DOHH2 (cell line): Measurements from ENCODE around the gene ACHE.

Source experiments
- H3F3A ChIP-seq: fragments of 200-600 bp; sonication (generic), shearing (Covaris generic); 2 replicates; pipeline ENCODE4 v1.6.0; 2016; ENCODE audit warnings: antibody characterized with exemption, mild to moderate bottlenecking; ENCODE audit not compliant: control insufficient read depth, insufficient read depth
- H3K27ac ChIP-seq: fragments of 200-600 bp; sonication (generic); 2 replicates; pipeline ENCODE4 v1.5.1; 2014; ENCODE audit warnings: low read depth, mild to moderate bottlenecking, low read length, moderate library complexity
- H3K27me3 ChIP-seq: fragments of 200-600 bp; sonication (generic); 2 replicates; pipeline ENCODE4 v1.6.1; 2014; ENCODE audit warnings: mild to moderate bottlenecking, low read length, mixed read lengths; ENCODE audit not compliant: control insufficient read depth
- H3K36me3 ChIP-seq: fragments of 200-600 bp; sonication (generic); 2 replicates; pipeline ENCODE4 v1.6.1; 2014; ENCODE audit warnings: mild to moderate bottlenecking, low read length, moderate library complexity, mixed read lengths; ENCODE audit not compliant: control insufficient read depth
- H3K4me1 ChIP-seq: fragments of 200-600 bp; sonication (generic); 2 replicates; pipeline ENCODE4 v1.6.1; 2014; ENCODE audit warnings: mild to moderate bottlenecking, low read length, mixed read lengths; ENCODE audit not compliant: control insufficient read depth
- H3K4me2 ChIP-seq: fragments of 200-600 bp; sonication (generic); 2 replicates; pipeline ENCODE4 v1.6.0; 2014; ENCODE audit warnings: mild to moderate bottlenecking, low read length, moderate library complexity
- H3K4me3 ChIP-seq: fragments of 200-600 bp; sonication (generic); 2 replicates; pipeline ENCODE4 v1.5.1; 2014; ENCODE audit warnings: mild to moderate bottlenecking, low read length, mixed read lengths
- H3K79me2 ChIP-seq: fragments of 200-600 bp; sonication (generic); 2 replicates; pipeline ENCODE4 v1.6.1; 2014; ENCODE audit warnings: mild to moderate bottlenecking, low read length, mixed read lengths; ENCODE audit not compliant: control insufficient read depth
- H3K9me2 ChIP-seq: fragments of 200-600 bp; sonication (generic); replicated peaks from 2 replicates; pipeline ENCODE4 v1.6.1; 2014; ENCODE audit warnings: mild to moderate bottlenecking, low read length, mixed read lengths; ENCODE audit not compliant: control insufficient read depth
- H3K9me3 ChIP-seq: fragments of 200-600 bp; sonication (generic); 2 replicates; pipeline ENCODE4 v1.6.1; 2014; ENCODE audit warnings: antibody characterized with exemption, low read length, mixed read lengths; ENCODE audit not compliant: control insufficient read depth, insufficient read depth
- H4K20me1 ChIP-seq: fragments of 200-600 bp; sonication (generic); 2 replicates; pipeline ENCODE4 v1.6.0; 2014; ENCODE audit warnings: low read depth, mild to moderate bottlenecking, antibody characterized with exemption, low read length, moderate library complexity; ENCODE audit not compliant: control insufficient read depth, insufficient read depth
- CTCF ChIP-seq: fragments of 200-600 bp; sonication (generic); IDR thresholded peaks from one replicate; pipeline ENCODE4 v1.5.1; 2014; ENCODE audit warnings: antibody characterized with exemption, mild to moderate bottlenecking, low read depth, low read length; ENCODE audit not compliant: poor library complexity, severe bottlenecking
- EZH2phosphoT487 ChIP-seq: fragments of 200-600 bp; sonication (generic); IDR thresholded peaks from 2 replicates; pipeline ENCODE4 v1.6.1; 2017; ENCODE audit warnings: borderline replicate concordance, mild to moderate bottlenecking, antibody characterized with exemption, low read length, moderate library complexity, mixed read lengths

The ACHE gene

DNA sequence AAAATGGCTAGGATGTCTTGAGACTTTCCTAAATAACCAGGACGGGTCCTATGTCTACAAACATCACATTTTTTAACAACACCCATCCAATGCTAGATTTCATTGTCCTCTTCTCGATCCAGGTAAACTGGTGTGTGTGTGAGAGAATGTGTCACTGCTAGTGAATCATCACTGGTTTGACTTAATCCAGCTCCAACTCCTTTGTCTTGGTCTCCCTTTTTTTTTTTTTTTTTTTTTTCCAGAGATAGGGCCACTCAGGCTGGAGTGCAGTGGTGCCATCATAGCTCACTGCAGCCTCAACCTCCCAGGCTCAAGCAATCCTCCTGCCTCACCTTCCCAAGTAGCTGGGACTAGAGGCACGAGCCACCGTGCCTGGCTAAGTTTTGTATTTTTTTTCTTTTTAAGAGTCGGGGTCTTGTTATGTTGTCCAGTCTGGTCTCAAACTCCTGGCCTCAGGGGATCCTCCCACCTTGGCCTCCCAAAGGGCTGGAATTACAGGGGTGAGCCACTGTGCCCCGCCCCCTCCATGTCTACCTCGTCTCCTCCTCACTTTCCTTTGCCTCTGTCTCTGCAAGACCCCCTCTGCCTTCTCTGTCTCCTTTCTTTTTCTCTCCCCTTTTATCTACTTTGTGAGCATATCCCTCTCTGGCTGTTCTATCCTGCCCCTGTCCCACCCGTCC lies 4.0 kb downstream of the ACHE start:
- Histone ChIP-seq H3K36me3 (peaks cover 25% of the 10 kb centered on the region), H3K4me3 (no peak overlapping the region), H3K79me2 (peaks cover 18% of the 10 kb centered on the region), H3K9me3 (no peaks in the 10 kb centered on the region), H3K4me2 (no peak overlapping the region), H3F3A (peaks cover 19% of the 10 kb centered on the region), H4K20me1 (peaks cover 6% of the 10 kb centered on the region; the same call in 1 of the 2 replicates), H3K27me3 (peaks cover 50% of the 10 kb centered on the region), H3K27ac (no peak overlapping the region), H3K4me1 (peaks cover 54% of the 10 kb centered on the region), H3K9me2 (no peaks in the 10 kb centered on the region)
- TF ChIP-seq EZH2phosphoT487: no peak
- TF ChIP-seq CTCF: no peak

DNA sequence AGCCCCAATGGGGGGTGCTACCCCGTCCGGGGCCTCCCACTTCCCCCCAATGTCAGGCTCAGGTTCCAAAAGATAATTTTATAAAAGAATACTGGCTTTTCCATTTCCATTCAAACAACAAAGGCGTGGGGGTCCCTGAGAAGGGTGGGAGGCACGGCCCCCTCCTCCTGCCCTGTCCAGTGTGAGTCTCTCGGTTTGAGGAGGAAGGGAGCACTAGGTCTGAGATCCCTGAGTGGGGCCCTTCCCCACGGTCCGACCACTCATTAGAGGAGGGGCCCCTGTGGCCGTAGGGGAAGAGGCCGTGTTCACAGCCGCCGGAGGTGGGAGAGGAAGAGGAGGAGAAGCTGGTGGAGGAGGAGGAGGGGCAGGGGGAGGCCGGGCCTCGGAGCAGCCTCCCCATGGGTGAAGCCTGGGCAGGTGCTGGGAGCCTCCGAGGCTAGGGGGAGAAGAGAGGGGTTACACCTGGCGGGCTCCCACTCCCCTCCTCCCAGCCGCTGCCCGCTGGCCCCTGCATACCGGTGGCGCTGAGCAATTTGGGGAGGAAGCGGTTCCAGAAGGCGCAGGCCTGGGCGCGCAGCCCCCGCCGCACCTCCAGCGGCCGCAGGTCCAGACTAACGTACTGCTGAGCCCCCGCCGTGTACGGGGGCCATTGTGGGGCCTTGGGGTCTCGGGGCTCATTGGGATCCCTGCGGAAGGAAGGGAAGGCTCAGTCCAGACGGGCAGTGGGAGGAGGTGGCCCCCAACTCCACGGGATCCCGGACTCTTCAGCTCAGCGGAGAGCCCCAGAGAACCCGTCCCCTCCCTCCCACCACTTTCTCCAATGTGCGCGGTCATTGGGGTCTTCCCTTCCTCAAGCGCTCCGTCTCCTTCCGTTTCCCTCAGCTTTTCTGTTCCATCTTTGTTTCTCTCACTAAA lies 4.8 kb downstream of the ACHE start:
- Histone ChIP-seq H3K9me2 (no peaks in the 10 kb centered on the region), H3K79me2 (peaks cover 18% of the 10 kb centered on the region), H3K4me3 (peak overlapping the region; percentile 71), H4K20me1 (peaks cover 11% of the 10 kb centered on the region; the same call in 1 of the 2 replicates), H3K27ac (no peak overlapping the region), H3K4me2 (peak overlapping the region; percentile 79), H3K36me3 (peaks cover 33% of the 10 kb centered on the region), H3K9me3 (no peaks in the 10 kb centered on the region), H3K4me1 (peaks cover 57% of the 10 kb centered on the region), H3K27me3 (peaks cover 42% of the 10 kb centered on the region), H3F3A (peaks cover 27% of the 10 kb centered on the region)
- TF ChIP-seq CTCF (no peak), EZH2phosphoT487 (no peak)

GRCh38 chr7:100888988-100889750 lies 6.5 kb downstream of the ACHE start, which contains the start of gene UFSP1:
Gene UFSP1, minus strand, starts transcription at chr7:100889715. Its CDS starts 444 bp downstream, at chr7:100889271.
- H3K4me3 ChIP-seq: peak within 1 kb of the TSS; percentile 83
- H3K27me3 ChIP-seq: peaks cover 32% of the 10 kb centered on the region
- no peaks in the 10 kb centered on the region for H3K9me3 ChIP-seq
- H4K20me1 ChIP-seq: peaks cover 13% of the 10 kb centered on the region; the same call in 1 of the 2 replicates
- peaks cover 32% of the 10 kb centered on the region for H3F3A ChIP-seq
- peaks cover 50% of the 10 kb centered on the region for H3K36me3 ChIP-seq
- H3K4me2 ChIP-seq: peak within 1 kb of the TSS; percentile 85
- H3K4me1 ChIP-seq: peaks cover 61% of the 10 kb centered on the region
- TF ChIP-seq CTCF: no peak
- no peak for TF ChIP-seq EZH2phosphoT487
- H3K27ac ChIP-seq: peak within 1 kb of the TSS; percentile 81
- H3K9me2 ChIP-seq: no peaks in the 10 kb centered on the region
- H3K79me2 ChIP-seq: peaks cover 18% of the 10 kb centered on the region
